ENCODE results near the gene HABP2.

DNA sequence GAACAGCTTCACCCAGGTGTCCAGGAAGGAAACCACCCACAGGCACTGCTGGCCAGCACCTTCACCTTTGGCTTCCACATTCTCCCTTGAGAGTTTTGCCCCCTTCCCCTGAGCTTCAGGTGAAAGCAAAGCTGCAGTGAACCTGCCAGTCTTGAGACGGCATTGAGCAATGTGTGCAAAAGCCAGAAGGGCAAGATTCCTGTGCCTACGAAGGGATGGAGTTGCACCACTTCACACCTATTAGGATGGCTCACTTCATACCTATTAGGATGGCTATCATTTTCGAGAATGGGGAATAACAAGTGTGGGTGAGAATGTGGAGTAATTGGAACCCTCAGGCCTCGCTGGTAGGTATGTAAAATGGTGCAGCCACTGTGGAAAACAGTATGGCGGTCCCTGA is 7.2 kb downstream of the HABP2 start:
- TF ChIP-seq EP300 (IDR thresholded peaks at IDR 0.05): no peak
- TF ChIP-seq, protein P1, sequence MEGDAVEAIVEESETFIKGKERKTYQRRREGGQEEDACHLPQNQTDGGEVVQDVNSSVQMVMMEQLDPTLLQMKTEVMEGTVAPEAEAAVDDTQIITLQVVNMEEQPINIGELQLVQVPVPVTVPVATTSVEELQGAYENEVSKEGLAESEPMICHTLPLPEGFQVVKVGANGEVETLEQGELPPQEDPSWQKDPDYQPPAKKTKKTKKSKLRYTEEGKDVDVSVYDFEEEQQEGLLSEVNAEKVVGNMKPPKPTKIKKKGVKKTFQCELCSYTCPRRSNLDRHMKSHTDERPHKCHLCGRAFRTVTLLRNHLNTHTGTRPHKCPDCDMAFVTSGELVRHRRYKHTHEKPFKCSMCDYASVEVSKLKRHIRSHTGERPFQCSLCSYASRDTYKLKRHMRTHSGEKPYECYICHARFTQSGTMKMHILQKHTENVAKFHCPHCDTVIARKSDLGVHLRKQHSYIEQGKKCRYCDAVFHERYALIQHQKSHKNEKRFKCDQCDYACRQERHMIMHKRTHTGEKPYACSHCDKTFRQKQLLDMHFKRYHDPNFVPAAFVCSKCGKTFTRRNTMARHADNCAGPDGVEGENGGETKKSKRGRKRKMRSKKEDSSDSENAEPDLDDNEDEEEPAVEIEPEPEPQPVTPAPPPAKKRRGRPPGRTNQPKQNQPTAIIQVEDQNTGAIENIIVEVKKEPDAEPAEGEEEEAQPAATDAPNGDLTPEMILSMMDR (IDR thresholded peaks at IDR 0.05): no peak

All from stomach (tissue), 4 donors.